Ureter (tissue), 1 donor: ENCODE measurements around the gene P2RX7. TPM values are rescaled to one million over a fixed set of nuclear protein-coding genes. Genes with fewer than 3 reads are reported as not detected.
"Not testable (repeated sequence)": the region's sequence is repeated elsewhere in the genome, so short reads cannot be mapped to it uniquely, and the experiment has no call there.

Source experiments
- DNase-seq: peaks from one replicate; pipeline ENCODE4 v3.0.0-alpha.2; 2020; ENCODE audit warnings: low spot score
- total RNA-seq: library from RNA; stranded (reverse); gene quantifications from one replicate; pipeline ENCODE4 v1.2.4, GENCODE V29; 2023
- donor health status: DM: yes; HTN: yes; CAD: no.

Gene P2RX7
- total RNA-seq, 1 donor from 2014 or later, result 1.8 TPM

- no peak for DNase-seq
These were observed 72.8 kb downstream of the P2RX7 start for GRCh38 chr12:121205491-121205890.

GRCh38 chr12:121208571-121208970, 75.9 kb downstream of the P2RX7 start:
- not testable (repeated sequence) for DNase-seq

- no peak for DNase-seq
These were observed 76.5 kb downstream of the P2RX7 start for GRCh38 chr12:121209221-121209620.

- DNase-seq, result peak; percentile 85
These were observed 77.2 kb downstream of the P2RX7 start, which contains the start of gene P2RX4 for GRCh38 chr12:121209624-121210572. Gene P2RX4 (plus strand): TSS chr12:121210129. CDS start chr12:121210165, 36 bp downstream.

GRCh38 chr12:121212875-121213274, 80.2 kb downstream of the P2RX7 start:
- no peak for DNase-seq

- DNase-seq, result no peak
These were observed 81.6 kb downstream of the P2RX7 start for GRCh38 chr12:121214166-121214777.

GRCh38 chr12:121214855-121215745, 82.4 kb downstream of the P2RX7 start:
- no peak for DNase-seq

GRCh38 chr12:121216102-121216501, 83.4 kb downstream of the P2RX7 start:
- DNase-seq, result no peak

GRCh38 chr12:121217063-121217462, 84.4 kb downstream of the P2RX7 start:
- DNase-seq, result no peak

GRCh38 chr12:121217761-121218160, 85.1 kb downstream of the P2RX7 start:
- DNase-seq, result no peak

GRCh38 chr12:121218588-121219352, 86.1 kb downstream of the P2RX7 start:
- no peak for DNase-seq

- DNase-seq, result no peak
These were observed 86.8 kb downstream of the P2RX7 start for GRCh38 chr12:121219353-121219986.

- DNase-seq, result no peak
These were observed 90.2 kb downstream of the P2RX7 start for GRCh38 chr12:121222847-121223246.

GRCh38 chr12:121223292-121224285, 90.9 kb downstream of the P2RX7 start:
- DNase-seq, result no peak

GRCh38 chr12:121224591-121224990, 91.9 kb downstream of the P2RX7 start:
- no peak for DNase-seq

- DNase-seq, result no peak
These were observed 93.7 kb downstream of the P2RX7 start for GRCh38 chr12:121226399-121226798.

GRCh38 chr12:121226871-121227270, 94.2 kb downstream of the P2RX7 start:
- DNase-seq, result not testable (repeated sequence)

- peak; percentile 76 for DNase-seq
These were observed 94.6 kb downstream of the P2RX7 start for GRCh38 chr12:121227294-121227693.

- no peak for DNase-seq
These were observed 96.4 kb downstream of the P2RX7 start for GRCh38 chr12:121228919-121229665.
